NCI-H460 (cell line): Measurements from ENCODE around the gene ELP4. TPM values are rescaled to one million over a fixed set of nuclear protein-coding genes. Genes with fewer than 3 reads are reported as not detected.
A peak's percentile ranks its signal among the peaks of the same experiment; 100 is the strongest.
"Not testable (repeated sequence)": the region's sequence is repeated elsewhere in the genome, so short reads cannot be mapped to it uniquely, and the experiment has no call there.

Experiments
- DNase-seq: peaks from one replicate; pipeline ENCODE4 v3.0.0-alpha.2; 2016; ENCODE audit warnings: low read depth; ENCODE audit errors: extremely low read depth
- total RNA-seq: library from RNA; depleted of rRNA; stranded (reverse); fragments of >200 nt; shearing (Covaris generic); gene quantifications from 2 replicates; pipeline ENCODE4 v1.2.3, GENCODE V29; 2014

The ELP4 gene
- total RNA-seq, 1 experiment from 2014 or later: 18.5 TPM

DNA sequence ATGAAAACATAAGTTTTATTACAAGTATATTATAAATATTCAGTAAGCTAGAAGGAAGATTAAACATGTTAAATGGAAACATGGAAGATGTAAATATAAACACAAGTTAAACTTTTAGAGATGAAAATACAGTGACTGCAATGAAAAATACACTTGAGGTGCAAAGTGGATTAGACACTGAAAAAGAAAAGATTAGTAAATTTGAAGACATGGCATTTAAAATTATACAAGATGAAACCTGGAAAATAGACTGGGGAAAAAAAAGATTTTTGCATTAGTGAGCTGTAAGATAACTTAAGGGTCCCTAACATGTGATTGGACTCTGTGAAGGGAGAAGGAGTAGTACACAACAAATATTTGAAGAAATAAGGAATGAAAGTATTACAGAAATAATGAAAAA is 33.3 kb downstream of the ELP4 start:
- DNase-seq: no peak

DNA sequence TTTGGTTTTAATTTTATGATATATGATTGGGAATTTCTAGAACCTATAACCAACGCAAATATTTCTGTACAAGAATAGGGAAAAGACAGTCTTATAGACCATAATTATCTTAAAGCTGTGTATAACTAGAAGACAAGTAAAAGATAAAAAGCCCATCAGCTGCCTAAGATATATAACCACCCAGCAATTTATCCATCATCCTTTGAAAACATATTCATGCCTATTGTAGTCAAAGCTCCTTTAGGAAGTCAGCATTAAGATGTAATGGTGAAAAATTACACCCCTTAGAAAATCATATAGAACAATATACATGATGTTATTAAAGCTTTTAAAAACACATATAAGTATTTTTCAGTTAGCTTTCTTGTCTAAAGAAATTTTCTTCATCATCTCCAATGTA is 46.4 kb downstream of the ELP4 start:
- no peak for DNase-seq

DNA sequence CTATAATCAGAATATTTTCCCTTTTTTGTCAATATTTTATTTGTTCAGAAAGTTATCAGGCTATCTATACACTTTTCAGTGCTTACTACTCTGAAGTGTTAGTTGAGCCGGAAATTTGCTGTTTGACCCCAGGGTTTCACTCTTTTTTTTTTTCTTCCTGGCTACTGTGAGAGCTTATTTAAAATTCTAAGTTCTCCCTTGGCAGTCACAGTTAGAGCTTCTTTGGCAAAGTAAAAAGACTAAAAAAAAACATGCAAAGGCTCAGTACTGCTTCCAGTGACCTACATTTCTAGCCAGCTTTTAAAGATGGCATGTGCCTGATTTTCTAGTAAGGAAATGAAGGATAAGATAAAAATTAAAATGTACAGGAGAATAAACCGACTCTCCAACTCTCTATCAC is 48.4 kb downstream of the ELP4 start:
- no peak for DNase-seq

DNA sequence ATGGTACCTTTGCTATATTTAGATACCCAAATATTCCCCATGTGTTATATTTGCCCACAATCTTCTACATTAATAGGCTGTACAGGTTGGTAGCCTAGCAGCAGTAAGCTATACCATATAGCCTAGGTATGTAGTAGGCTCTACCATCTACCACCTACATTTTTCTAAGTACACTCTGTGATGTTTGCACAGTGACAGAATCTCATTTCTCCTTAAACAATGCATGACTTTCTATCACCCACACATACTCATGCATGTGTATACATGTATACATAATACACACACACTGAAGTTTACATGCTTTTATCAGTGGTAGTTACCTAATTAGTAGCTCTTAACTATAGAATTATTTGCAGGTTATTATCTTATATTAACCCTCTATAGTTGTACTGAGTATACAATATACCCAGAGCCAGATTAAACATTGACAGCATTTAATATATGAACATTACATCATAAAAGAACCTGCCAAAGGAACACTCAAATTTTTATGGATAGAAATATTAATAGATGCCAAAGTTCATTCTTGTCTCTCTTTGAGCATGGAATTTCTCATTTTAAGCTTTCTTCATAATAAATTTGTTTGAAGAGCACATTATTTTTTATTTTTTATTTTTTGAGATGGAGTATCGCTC is 51.4 kb downstream of the ELP4 start:
- no peak for DNase-seq

DNA sequence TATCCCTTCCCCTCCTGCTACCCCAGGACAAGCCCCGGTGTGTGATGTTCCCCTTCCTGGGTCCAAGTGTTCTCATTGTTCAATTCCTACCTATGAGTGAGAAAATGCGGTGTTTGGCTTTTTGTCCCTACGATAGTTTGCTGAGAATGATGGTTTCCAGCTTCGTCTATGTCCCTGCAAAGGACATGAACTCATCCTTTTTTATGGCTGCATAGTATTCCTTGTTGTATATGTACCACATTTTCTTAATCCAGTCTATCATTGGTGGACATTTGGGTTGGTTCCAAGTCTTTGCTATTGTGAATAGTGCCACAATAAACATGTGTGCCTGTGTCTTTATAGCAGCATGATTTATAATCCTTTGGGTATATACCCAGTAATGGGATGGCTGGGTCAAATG is 55.0 kb downstream of the ELP4 start:
- DNase-seq: not testable (repeated sequence)

DNA sequence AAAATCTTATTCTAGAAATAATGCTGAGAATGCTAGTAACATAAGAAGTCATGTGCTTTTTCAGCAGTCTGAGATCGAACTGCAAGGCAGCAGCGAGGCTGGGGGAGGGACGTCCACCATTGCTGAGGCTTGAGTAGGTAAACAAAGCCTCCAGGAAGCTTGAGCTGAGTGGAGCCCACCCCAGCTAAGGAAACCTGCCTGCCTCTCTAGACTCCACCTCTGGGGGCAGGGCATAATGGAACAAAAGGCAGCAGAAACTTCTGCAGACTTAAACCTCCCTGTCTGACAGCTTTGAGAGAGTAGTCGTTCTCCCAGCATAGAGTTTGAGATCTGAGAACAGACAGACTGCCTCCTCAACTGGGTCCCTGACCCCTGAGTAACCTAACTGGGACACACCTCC is 64.6 kb downstream of the ELP4 start:
- DNase-seq: not testable (repeated sequence)

DNA sequence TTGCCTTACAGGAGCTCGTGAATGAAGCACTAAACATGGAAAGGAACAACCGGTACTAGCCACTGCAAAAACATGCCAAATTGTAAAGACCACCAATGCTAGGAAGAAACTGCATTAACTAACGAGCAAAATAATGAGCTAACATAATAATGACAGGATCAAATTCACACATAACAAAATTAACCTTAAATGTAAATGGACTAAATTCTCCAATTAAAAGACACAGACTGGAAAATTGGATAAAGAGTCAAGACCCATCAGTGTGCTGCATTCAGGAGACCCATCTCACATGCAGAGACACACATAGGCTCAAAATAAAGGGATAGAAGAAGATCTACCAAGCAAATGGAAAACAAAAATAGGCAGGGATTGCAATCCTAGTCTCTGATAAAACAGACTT is 66.2 kb downstream of the ELP4 start:
- DNase-seq: not testable (repeated sequence)

DNA sequence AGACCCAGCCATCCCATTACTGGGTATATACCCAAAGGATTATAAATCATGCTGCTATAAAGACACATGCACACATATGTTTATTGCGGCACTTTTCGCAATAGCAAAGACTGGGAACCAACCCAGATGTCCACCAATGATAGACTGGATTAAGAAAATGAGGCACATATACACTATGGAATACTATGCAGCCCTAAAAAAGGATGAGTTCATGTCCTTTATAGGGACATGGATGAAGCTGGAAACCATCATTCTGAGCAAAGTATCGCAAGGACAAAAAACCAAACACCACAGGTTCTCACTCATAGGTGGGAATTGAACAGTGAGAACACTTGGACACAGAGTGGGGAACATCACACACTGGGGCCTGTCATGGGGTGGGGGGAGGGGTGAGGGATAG is 69.8 kb downstream of the ELP4 start:
- not testable (repeated sequence) for DNase-seq

DNA sequence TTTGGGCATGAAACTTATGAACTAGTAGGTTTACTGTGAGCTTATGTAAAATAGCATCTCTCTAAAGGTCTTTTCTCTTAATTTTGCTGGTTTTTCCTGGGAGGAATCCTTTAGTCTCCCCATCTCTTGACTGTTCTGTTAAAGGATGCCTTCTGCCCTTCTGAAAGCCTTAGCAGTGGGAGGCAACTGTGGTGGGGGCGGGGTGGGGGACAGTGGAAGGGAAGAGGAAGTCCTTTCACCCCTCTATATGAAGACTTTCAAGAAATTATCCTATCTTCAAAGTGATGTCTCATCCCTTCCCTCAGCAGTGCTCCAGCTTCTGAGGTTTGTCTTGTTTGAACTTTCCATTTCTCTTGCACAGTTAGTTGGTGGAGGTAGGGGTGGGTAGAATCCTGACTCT is 73.1 kb downstream of the ELP4 start:
- DNase-seq: no peak

DNA sequence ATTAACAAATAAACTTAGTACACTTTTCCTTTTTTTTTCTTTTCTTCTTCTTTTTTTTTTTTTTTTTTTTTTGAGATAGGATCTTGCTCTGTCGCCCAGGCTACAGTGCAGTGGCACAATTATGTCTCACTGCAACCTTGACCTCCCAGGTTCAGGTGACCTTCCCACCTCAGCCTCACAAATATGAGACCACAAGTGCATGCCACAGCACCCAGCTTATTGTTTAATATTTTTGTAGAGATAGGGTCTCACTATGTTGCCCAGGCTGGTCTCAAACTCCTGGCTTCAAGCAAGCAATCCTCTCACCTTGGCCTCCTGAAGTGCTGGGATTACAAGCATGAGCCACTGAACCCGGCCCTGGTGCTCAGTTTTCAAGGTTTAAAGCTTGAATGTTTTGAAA is 88.9 kb downstream of the ELP4 start:
- no peak for DNase-seq

DNA sequence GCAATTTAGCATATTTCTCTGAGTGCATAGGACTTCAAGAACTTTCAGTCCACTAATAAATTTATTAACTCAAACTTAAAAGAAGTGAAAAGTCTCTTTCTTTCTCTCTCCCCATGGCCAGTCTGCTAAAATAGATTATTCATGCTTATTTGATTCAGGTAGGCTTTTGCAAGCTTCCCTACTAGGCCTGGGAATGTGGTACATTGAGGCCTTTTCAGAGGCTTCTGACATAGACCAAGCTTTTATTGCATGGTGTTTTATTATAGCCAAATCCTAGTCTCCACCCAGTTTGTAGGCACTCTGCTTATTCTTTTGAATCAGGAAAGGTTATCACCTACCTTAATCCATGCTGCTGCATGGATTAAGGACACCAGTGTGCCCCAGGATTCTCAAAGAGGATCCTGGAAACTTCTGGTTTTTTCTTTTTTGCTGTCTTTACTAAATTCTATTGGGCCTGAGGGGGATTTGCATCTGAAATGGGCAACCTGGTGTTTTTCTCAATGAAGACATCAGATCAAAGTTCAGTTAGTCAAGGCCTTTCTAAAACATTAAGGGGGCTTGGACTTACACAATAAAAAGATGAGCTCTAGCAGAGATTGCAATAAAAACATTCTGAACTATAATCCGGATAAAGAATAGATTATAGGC is 92.2 kb downstream of the ELP4 start:
- no peak for DNase-seq

DNA sequence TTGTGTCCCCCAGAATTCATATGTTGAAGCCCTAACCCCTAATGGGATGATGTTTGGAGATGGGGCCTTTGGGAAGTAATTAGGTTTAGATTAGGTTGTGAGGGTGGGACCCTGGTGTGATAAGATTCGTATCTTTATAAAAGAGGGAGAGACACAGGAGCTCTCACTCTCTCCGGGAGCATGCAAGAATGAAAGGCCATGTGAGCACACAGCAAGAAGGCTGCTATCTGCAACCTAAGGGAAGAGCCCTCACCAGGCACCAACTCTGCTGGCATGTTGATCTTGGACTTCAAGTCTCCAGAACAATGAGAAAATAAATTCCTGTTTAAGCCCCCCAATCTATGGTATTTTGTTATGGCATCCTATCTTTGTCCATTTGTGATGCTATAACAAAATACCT is 97.3 kb downstream of the ELP4 start:
- DNase-seq: no peak

DNA sequence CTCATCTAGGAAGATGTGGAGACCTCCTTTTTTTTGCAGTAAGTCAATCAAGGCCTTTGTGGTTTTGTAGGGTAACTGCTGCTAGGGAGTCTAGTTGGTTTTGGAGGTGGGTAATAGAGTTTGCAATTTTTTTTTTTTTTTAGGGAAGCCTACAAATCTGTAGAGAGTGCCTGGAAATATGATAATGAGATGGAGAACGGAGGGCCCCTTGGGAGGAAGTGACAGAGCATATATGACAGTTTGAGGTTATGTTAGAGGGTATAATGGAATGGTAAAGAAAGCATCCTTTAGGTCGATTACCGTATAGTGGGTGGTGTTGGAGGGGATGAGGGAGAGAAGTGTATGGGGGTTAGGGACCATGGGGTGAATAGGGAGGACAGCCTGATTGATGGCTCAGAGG is 98.3 kb downstream of the ELP4 start:
- DNase-seq: no peak

DNA sequence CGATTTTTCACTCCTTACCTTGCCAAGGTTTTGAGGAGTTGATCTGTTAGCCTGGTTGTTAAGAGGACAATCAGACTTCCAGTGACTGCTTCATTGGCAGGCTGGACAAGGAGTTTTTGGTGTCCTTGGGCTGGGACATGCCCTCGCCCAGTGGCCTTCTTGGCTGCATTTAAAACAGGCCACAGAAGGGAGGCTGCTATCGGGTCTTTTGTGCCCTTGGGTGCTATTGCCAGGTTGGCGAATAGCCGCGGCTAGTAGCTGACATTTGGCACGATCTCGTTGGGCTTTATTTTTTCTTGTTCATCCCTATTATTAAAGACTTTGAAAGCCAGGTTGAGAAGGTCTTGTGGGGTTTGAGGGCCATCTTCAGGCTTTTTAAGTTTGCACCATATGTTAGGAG is 99.4 kb downstream of the ELP4 start:
- DNase-seq: no peak

DNA sequence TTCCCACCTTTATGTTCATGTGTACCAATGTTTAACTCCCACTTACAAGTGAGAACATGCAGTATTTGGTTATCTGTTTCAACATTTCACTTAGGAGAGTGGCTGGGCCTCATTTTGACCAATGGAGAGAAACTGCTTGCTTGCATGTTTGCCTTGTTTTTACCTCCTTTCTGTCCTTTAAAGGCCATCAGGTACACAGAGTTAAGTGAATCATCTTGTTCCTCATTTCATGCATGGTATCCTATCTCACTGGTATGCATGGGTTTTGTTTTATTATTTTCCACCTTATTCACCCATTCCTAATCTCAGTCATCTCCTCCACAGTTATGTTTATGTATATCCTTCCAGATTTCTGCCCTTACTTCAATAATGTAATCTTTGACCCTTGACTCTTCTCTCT is 101.0 kb downstream of the ELP4 start:
- no peak for DNase-seq

DNA sequence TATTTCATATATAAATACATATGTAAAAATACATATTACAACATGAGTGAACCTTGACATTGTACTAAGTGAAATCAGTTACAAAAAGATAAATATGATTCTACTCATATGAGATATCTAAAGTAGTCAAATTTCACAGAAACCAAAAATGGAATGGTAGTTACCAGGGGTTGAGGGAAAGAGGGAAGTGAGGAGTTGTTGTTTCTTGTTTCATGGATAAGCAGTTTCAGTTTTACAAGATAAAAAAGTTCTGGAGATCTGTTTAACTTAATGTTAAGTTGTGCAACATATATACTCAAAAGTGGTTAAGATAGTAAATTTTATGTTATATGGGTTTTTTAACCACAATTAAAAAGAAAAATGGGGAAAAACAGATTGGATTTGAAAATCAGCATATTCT is 107.7 kb downstream of the ELP4 start:
- no peak for DNase-seq

DNA sequence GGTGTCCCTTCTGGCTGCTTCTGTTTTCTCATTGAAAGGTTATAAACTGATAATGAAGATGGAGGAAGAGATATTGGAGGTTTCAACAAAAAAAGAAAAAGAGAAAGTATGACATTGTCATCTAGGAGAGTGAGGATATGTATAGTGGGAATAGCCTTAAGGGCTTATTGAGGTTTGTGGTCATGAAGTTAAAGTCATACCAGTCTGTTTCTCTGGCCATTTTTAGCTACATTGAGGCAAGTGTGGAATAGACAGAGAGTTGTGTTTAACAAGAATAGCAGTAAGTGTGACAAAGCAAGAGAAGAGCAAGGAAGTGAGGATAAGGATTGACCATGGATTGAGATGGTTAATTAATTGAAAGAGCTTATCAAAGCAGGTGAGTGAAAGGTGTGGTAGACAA is 110.4 kb downstream of the ELP4 start:
- DNase-seq: no peak

DNA sequence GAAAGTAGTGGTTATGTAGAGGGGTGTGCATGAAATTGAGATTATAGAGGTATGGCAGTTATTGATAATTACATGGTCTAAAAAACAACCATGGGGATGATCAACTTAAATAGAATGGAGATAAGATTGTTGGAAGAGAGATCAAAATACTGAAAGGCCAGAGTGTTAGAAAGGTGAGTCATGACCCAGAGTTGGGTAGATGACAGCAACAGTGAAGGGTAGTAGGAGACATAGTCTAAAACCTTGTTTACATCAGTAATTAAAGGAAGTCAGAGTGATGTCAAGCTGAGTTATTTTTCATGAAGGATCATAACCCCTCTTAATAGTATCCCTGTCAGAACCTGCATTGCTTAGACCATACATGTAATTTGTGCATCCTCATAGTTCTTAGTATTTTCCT is 110.9 kb downstream of the ELP4 start:
- no peak for DNase-seq

DNA sequence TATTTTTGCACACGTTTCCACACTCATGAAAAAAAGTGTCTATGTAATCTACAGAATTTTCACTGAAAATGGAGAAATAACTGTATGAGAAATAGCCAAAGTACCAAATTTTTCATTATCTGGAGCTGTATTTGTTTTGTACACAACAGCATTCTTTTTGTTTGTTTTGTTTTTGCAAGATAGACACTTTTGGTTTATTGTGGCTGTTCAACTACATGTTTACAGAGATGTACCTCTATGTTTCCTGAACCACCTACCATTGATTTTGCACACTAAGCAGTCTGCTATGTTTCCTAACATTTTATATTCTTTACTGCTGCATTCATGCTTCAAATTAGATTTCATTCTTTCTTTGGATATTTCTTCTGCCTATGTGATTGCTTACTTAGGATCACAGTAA is 116.3 kb downstream of the ELP4 start:
- no peak for DNase-seq

DNA sequence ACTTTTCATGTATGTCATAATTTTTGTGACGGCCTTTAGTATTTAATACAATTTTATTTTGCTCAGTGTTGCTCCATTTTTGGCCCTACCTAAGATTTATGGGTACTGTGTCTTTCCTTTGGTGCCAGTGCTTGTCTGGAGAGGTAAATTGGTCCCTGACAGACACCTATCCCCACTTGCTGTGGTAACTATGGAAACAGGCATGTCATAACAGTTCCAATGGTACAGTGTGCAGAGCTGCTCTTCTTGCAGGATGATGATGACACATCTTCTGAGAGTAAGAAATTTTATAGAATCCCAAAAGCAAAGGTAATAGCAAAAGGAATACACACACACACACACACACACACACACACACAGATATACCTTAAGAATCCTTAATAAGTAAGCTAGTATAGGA is 118.5 kb downstream of the ELP4 start:
- DNase-seq: no peak

DNA sequence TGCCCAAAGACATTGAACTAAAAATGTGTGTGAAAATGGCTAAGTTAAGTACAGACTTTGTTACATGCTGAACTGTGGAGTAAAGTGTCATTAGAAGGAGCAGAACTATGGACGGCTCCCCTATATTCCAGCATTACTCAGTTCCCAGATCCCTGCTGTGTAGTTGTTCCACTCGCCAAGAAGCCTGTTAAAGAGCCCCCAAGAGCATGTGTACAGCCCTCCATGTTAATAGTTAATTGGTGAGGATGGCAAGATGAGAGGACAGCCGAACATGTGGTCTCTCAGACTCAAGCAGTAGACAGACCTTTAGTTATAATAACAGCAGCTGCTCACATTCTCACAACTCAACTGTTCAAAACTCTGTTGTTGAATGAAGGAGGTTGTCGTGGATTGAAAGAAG is 127.4 kb downstream of the ELP4 start:
- DNase-seq: no peak

DNA sequence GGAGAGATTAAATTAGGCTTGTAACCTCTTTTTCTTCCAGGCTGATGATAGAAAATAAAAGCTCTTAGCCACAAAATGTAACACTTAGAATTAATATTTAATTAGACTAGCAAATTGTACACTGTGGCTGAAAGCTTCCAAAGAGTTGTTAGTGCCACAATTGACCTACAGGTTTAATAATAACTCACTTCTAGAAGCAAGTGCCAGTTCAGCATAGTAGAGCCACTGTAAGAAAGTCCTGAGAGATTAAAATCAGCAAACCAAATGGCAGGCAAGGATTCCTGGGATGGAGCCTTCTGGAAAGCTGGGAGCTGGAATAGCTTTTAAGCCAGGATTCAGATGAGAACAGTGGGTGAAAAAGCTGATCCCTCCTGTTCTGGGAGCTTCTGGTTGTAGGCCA is 131.0 kb downstream of the ELP4 start:
- no peak for DNase-seq

DNA sequence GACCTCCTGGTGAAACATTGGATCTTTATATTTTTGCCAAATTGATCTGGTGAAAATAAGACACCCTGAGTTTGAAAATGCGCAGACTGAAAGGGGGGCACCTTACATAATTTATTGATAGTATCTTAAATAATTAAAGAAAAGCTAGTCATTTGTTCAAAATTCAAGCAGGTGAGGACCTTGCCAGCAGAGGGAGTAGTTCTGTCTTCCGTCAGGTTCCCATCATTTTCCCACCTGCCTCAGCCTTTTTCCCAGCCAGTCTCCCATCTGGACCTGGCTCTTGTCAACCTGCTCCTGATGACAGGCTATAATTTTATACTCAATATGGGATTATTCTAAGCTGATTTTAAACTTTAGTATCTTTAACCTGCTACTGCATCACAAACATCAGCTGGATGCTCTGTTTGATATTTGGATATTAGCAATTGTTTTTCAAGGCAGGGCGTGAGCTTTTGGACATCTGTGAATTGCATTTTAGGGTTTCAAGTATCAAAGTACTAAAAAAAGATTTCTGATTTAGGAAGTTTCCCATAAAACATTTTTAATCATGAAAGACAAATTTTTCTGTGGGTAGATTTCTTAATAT is 132.0 kb downstream of the ELP4 start:
- DNase-seq: peak; percentile 26
